Measurements from ENCODE around the gene CYP19A1.

CYP19A1 gene

GRCh38 chr15:51260202-51260601 is 78.2 kb downstream of the CYP19A1 start:
- no peak for DNase-seq (ENCODE audit: low spot score)

GRCh38 chr15:51255533-51255932 is 82.9 kb downstream of the CYP19A1 start:
- DNase-seq (ENCODE audit: low spot score) = no peak

GRCh38 chr15:51253366-51253765 is 85.0 kb downstream of the CYP19A1 start:
- no peak for DNase-seq (ENCODE audit: low spot score)

GRCh38 chr15:51252671-51253070 is 85.7 kb downstream of the CYP19A1 start:
- DNase-seq (ENCODE audit: low spot score) = no peak

- no peak for DNase-seq (ENCODE audit: low spot score)
Observed at GRCh38 chr15:51251556-51251955, 86.8 kb downstream of the CYP19A1 start.

- DNase-seq (ENCODE audit: low spot score) = no peak
Observed at GRCh38 chr15:51250217-51251011, 88.0 kb downstream of the CYP19A1 start.

- no peak for DNase-seq (ENCODE audit: low spot score)
Observed at GRCh38 chr15:51245628-51246027, 92.8 kb downstream of the CYP19A1 start.

GRCh38 chr15:51244423-51244869 is 94.0 kb downstream of the CYP19A1 start:
- no peak for DNase-seq (ENCODE audit: low spot score)

GRCh38 chr15:51243774-51244173 is 94.6 kb downstream of the CYP19A1 start:
- DNase-seq (ENCODE audit: low spot score) = no peak

GRCh38 chr15:51240066-51240465 is 98.3 kb downstream of the CYP19A1 start:
- no peak for DNase-seq (ENCODE audit: low spot score)

- DNase-seq (ENCODE audit: low spot score) = no peak
Observed at GRCh38 chr15:51237816-51238215, 100.6 kb downstream of the CYP19A1 start.

GRCh38 chr15:51234176-51234927 is 104.0 kb downstream of the CYP19A1 start:
- no peak for DNase-seq (ENCODE audit: low spot score)

- no peak for DNase-seq (ENCODE audit: low spot score)
Observed at GRCh38 chr15:51232581-51232980, 105.8 kb downstream of the CYP19A1 start.

GRCh38 chr15:51229907-51230330 is 108.5 kb downstream of the CYP19A1 start:
- peak; percentile 87 for DNase-seq (ENCODE audit: low spot score)

- DNase-seq (ENCODE audit: low spot score) = peak; percentile 32
Observed at GRCh38 chr15:51227940-51228732, 110.3 kb downstream of the CYP19A1 start.

GRCh38 chr15:51226576-51227210 is 111.7 kb downstream of the CYP19A1 start:
- no peak for DNase-seq (ENCODE audit: low spot score)

GRCh38 chr15:51224428-51224827 is 114.0 kb downstream of the CYP19A1 start:
- no peak for DNase-seq (ENCODE audit: low spot score)

GRCh38 chr15:51223771-51224229 is 114.6 kb downstream of the CYP19A1 start:
- DNase-seq (ENCODE audit: low spot score) = peak; percentile 71

GRCh38 chr15:51218299-51218938 is 120.0 kb downstream of the CYP19A1 start:
- no peak for DNase-seq (ENCODE audit: low spot score)

GRCh38 chr15:51212909-51213308 is 125.5 kb downstream of the CYP19A1 start:
- no peak for DNase-seq (ENCODE audit: low spot score)

- no peak for DNase-seq (ENCODE audit: low spot score)
Observed at GRCh38 chr15:51212239-51212638, 126.2 kb downstream of the CYP19A1 start.

Measured in pons (tissue), 1 donor.